ENCODE data around the gene ARMC8.

The ARMC8 gene

DNA sequence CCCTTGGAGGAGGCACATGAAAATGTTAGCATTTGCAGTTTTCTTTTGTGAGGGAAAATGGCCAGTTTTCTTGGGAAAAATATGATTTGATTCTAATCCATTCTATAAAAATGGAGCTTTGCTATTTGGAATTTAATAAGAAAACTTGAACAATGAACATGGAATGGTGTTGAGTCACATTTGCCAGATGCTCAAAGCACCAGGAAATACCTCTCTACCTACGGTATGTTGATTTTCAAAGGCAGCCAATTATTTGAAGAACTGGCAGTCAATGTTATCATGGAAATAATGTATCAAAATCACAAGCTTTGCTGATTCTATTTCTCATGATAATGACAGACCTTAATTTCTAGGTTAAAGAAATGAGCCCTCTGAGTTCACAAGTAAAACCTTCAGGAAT is 127.7 kb downstream of the ARMC8 start:
- DNase-seq (ENCODE audit: low spot score), result no peak
- in situ Hi-C loops (cut with MboI; ENCODE audit: low sequenced_read_pairs, unreplicated experiment), result no loop called here
- TF ChIP-seq, protein P1, sequence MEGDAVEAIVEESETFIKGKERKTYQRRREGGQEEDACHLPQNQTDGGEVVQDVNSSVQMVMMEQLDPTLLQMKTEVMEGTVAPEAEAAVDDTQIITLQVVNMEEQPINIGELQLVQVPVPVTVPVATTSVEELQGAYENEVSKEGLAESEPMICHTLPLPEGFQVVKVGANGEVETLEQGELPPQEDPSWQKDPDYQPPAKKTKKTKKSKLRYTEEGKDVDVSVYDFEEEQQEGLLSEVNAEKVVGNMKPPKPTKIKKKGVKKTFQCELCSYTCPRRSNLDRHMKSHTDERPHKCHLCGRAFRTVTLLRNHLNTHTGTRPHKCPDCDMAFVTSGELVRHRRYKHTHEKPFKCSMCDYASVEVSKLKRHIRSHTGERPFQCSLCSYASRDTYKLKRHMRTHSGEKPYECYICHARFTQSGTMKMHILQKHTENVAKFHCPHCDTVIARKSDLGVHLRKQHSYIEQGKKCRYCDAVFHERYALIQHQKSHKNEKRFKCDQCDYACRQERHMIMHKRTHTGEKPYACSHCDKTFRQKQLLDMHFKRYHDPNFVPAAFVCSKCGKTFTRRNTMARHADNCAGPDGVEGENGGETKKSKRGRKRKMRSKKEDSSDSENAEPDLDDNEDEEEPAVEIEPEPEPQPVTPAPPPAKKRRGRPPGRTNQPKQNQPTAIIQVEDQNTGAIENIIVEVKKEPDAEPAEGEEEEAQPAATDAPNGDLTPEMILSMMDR (IDR thresholded peaks at IDR 0.05; ENCODE audit: borderline replicate concordance, control extremely low read depth, extremely low read depth, insufficient read depth, missing control alignments), result no peak

DNA sequence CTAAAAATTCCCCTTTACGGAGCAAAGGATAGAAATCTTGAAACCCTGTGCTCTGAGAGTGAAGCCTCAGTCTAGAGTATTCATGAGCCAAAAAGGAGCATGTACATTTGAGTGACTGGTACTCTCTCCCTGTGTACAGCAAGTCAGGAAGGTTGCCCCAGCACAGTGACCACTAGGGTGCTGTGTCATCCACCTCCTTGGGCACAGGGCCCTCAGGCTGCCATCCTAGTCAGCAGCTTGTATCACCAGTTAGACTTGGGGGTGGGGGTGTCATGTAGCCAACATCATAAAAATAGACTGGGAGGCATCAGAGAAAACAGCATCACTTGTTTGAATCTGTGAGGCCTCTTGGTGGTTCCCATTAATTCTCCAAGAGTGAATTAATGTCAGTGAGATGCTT is 130.6 kb downstream of the ARMC8 start:
- in situ Hi-C loops (cut with MboI; ENCODE audit: low sequenced_read_pairs, unreplicated experiment), result no loop called here
- TF ChIP-seq, protein P1 (IDR thresholded peaks at IDR 0.05; ENCODE audit: borderline replicate concordance, control extremely low read depth, extremely low read depth, insufficient read depth, missing control alignments), result no peak
- no peak for DNase-seq (ENCODE audit: low spot score)

DNA sequence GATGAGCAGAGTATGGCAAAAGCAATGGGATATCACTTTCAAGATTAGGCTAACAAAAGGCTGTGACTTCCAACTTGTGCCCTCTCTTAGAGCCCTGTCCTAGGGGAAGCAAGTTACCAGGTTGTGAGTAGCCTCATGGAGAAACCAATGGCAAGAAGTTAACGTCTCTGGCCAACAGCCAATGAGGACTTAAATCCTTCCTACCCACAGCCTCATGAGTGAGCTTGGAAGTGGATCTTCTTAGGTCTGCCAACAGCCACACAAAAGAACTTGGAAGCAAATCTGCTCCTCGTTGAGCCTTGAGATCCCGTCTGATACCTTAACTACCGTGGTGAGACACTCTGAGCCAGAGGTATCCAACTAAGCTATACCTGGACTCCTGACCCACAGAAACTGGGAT is 136.9 kb downstream of the ARMC8 start:
- in situ Hi-C loops (cut with MboI; ENCODE audit: low sequenced_read_pairs, unreplicated experiment), result no loop called here
- no peak for DNase-seq (ENCODE audit: low spot score)
- TF ChIP-seq, protein P1 (IDR thresholded peaks at IDR 0.05; ENCODE audit: borderline replicate concordance, control extremely low read depth, extremely low read depth, insufficient read depth, missing control alignments), result no peak

DNA sequence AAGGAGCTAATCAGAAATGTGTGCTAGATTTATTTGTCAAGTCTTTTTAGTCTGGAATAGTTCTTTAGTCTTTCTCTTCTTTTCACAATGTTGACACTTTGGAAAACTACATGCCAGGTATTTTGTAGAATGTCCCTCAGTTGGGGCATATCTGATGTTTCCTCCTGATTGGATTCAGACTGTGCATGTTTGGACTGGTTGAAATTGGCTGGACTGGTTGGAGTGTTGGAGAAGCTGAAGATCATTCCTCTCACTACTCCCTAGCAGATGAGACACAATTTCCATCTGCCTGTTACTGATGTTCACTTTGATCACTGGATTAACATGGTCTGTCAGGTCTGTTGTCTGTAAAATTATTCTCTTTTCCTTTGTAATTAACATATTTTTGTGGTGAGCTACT is 138.9 kb downstream of the ARMC8 start:
- no peak for DNase-seq (ENCODE audit: low spot score)
- TF ChIP-seq, protein P1 (IDR thresholded peaks at IDR 0.05; ENCODE audit: borderline replicate concordance, control extremely low read depth, extremely low read depth, insufficient read depth, missing control alignments), result no peak
- in situ Hi-C loops (cut with MboI; ENCODE audit: low sequenced_read_pairs, unreplicated experiment), result no loop called here

DNA sequence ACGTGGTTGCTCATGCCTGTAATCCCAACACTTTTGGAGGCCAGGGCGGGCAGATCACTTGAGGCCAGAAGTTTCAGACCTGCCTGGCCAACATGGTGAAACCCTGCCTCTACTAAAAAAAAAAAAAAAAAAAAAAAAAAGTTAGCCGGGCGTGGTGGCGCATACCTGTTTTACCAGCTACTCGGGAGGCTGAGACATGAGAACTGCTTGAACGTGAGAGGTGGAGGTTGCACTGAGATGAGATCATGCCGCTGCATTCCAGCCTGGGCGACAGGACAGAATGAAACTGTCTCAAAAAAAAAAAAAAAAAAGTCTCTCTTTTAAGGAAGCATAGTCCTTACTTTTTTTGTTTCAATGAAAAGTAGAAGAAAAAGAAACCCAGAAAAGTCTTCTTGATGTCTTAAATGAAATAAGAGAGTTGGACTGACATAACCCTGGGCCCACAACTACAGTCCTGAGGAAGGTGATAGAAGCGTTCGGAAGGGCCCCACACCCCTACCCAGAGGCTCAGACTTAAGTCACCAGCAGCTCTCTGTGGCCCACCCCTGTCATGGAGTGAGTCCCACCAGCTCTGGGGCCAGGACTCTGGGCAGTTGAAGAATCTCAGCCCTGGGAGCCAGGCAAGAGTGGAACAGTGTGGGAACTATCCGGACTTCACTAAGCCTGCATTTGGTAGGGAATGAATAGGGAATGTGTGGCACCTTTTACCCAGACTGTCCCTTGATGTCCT is 139.9 kb downstream of the ARMC8 start:
- in situ Hi-C loops (cut with MboI; ENCODE audit: low sequenced_read_pairs, unreplicated experiment), result no loop called here
- DNase-seq (ENCODE audit: low spot score), result no peak
- TF ChIP-seq, protein P1 (IDR thresholded peaks at IDR 0.05; ENCODE audit: borderline replicate concordance, control extremely low read depth, extremely low read depth, insufficient read depth, missing control alignments), result no peak

DNA sequence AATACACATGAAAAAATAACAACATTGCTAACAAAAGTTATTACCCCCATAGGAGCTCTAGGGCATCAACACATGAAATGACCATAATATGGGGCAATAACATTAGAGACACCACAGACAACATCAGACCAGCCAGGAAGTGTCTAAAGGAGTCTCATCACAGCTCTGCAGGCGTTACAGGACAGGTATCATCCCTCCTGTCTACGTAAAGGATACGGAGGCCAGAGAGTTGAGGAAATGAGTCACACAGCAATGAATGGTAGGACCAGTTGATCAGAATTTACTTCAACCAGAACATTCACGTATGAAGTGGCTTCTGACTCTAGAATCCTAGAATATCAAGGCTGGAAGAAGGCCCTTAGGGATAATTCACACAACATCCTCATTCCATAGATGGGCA is 140.7 kb downstream of the ARMC8 start:
- no peak for DNase-seq (ENCODE audit: low spot score)
- TF ChIP-seq, protein P1 (IDR thresholded peaks at IDR 0.05; ENCODE audit: borderline replicate concordance, control extremely low read depth, extremely low read depth, insufficient read depth, missing control alignments), result no peak
- in situ Hi-C loops (cut with MboI; ENCODE audit: low sequenced_read_pairs, unreplicated experiment), result no loop called here

Measured in GM13976 (cell line).